ENCODE results near the gene LANCL2.
A peak's percentile ranks its signal among the peaks of the same experiment; 100 is the strongest.

LANCL2 gene

GRCh38 chr7:55365205-55365674, at the start of gene LANCL2:
TSS of gene LANCL2 (plus strand) at chr7:55365337. CDS start at chr7:55366026, 689 bp downstream.
- Mint-ChIP-seq H3K9me3 (no peaks in the 10 kb centered on the region), H3K4me1 (peaks cover 31% of the 10 kb centered on the region), H3K27ac (peak within 1 kb of the TSS; percentile 96), H3K36me3 (peaks cover 6% of the 10 kb centered on the region), H3K4me3 (peak within 1 kb of the TSS; percentile 81), H3K27me3 (peaks cover under 1% of the 10 kb centered on the region)
- ATAC-seq, result peak; percentile 42

DNA sequence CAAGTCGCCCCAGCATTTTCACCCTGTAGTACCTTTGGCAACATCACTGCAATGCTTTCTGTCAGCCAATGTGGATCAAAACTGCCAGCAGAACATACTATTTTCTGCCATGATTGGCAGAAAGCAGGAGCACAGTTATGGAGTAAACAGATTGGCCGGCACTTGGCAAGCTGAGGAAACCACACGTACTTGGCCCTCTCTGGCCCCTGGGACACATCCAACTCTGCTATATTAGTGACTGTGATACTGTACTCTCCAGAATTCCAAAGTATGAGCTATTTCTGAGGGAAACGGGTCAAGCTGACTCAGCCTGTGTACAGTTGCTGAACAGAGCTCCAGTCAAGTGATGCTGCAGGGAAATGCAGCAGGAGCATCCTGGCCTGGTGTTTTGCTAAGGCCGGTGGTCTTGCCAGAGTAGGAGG, 39.8 kb upstream of the LANCL2 start:
- Mint-ChIP-seq H3K27me3 (peaks cover 18% of the 10 kb centered on the region), H3K36me3 (no peaks in the 10 kb centered on the region), H3K9me3 (peaks cover 6% of the 10 kb centered on the region), H3K4me3 (no peak overlapping the region), H3K4me1 (no peaks in the 10 kb centered on the region), H3K27ac (no peak overlapping the region)
- ATAC-seq, result no peak

GRCh38 chr7:55326081-55326835, 38.9 kb upstream of the LANCL2 start:
- Mint-ChIP-seq H3K36me3 (no peaks in the 10 kb centered on the region), H3K27ac (no peak overlapping the region), H3K4me3 (no peak overlapping the region), H3K4me1 (no peaks in the 10 kb centered on the region), H3K9me3 (peaks cover 3% of the 10 kb centered on the region), H3K27me3 (peaks cover 10% of the 10 kb centered on the region)
- no peak for ATAC-seq

GRCh38 chr7:55326945-55327626, 38.1 kb upstream of the LANCL2 start:
- no peak for ATAC-seq
- H3K36me3 Mint-ChIP-seq, result no peaks in the 10 kb centered on the region
- no peaks in the 10 kb centered on the region for H3K9me3 Mint-ChIP-seq
- no peaks in the 10 kb centered on the region for H3K4me1 Mint-ChIP-seq
- H3K27me3 Mint-ChIP-seq, result peaks cover 1% of the 10 kb centered on the region
- no peak overlapping the region for H3K27ac Mint-ChIP-seq
- H3K4me3 Mint-ChIP-seq, result no peak overlapping the region

- Mint-ChIP-seq H3K36me3 (no peaks in the 10 kb centered on the region), H3K4me3 (no peak overlapping the region), H3K27me3 (no peaks in the 10 kb centered on the region), H3K9me3 (no peaks in the 10 kb centered on the region), H3K27ac (no peak overlapping the region), H3K4me1 (no peaks in the 10 kb centered on the region)
- ATAC-seq, result no peak
Observed at GRCh38 chr7:55335151-55335550, 30.0 kb upstream of the LANCL2 start.

GRCh38 chr7:55335786-55336185, 29.4 kb upstream of the LANCL2 start:
- H3K27ac Mint-ChIP-seq, result no peak overlapping the region
- no peak overlapping the region for H3K4me3 Mint-ChIP-seq
- H3K9me3 Mint-ChIP-seq, result no peaks in the 10 kb centered on the region
- no peak for ATAC-seq
- H3K36me3 Mint-ChIP-seq, result no peaks in the 10 kb centered on the region
- H3K27me3 Mint-ChIP-seq, result no peaks in the 10 kb centered on the region
- H3K4me1 Mint-ChIP-seq, result no peaks in the 10 kb centered on the region

GRCh38 chr7:55336540-55336939, 28.6 kb upstream of the LANCL2 start:
- Mint-ChIP-seq H3K36me3 (no peaks in the 10 kb centered on the region), H3K27me3 (no peaks in the 10 kb centered on the region), H3K27ac (no peak overlapping the region), H3K4me3 (no peak overlapping the region), H3K4me1 (no peaks in the 10 kb centered on the region), H3K9me3 (no peaks in the 10 kb centered on the region)
- ATAC-seq, result no peak

- Mint-ChIP-seq H3K27me3 (no peaks in the 10 kb centered on the region), H3K4me3 (no peak overlapping the region), H3K27ac (no peak overlapping the region), H3K36me3 (no peaks in the 10 kb centered on the region), H3K9me3 (no peaks in the 10 kb centered on the region), H3K4me1 (no peaks in the 10 kb centered on the region)
- no peak for ATAC-seq
Observed at GRCh38 chr7:55339033-55340000, 25.8 kb upstream of the LANCL2 start.

DNA sequence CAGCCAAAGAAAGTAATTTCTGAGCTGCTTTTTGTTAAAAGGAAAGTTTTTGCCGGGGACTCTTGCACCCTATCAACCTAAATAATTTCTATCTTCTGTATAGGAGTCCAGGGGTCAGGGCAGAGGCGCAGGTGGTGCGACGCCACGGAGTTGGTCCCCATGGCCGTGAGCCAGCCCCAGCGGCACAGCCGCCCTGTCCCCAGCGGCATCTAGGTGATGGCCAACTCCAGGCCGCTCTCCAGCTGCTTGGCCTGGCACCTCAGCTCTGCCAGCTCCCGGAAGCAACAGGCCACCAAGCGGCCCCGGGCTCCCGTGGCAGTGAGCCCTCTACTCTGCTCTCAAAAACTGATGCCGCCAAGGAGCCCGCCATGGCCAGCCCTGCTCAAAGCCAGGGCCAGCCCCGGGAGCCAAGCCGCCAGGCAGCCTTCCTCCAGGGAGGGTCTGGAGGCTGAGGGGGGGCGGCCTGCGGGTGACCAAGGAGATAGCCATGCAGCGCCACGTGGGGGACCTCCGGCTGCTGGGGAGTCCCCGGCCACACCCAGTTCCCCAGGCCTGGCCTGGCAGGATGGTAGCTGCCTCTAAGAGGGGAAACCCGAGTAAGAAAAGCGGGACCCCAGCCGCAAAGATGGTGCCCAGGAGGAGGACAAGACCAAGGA, 22.8 kb upstream of the LANCL2 start:
- ATAC-seq, result no peak
- H3K36me3 Mint-ChIP-seq, result no peaks in the 10 kb centered on the region

DNA sequence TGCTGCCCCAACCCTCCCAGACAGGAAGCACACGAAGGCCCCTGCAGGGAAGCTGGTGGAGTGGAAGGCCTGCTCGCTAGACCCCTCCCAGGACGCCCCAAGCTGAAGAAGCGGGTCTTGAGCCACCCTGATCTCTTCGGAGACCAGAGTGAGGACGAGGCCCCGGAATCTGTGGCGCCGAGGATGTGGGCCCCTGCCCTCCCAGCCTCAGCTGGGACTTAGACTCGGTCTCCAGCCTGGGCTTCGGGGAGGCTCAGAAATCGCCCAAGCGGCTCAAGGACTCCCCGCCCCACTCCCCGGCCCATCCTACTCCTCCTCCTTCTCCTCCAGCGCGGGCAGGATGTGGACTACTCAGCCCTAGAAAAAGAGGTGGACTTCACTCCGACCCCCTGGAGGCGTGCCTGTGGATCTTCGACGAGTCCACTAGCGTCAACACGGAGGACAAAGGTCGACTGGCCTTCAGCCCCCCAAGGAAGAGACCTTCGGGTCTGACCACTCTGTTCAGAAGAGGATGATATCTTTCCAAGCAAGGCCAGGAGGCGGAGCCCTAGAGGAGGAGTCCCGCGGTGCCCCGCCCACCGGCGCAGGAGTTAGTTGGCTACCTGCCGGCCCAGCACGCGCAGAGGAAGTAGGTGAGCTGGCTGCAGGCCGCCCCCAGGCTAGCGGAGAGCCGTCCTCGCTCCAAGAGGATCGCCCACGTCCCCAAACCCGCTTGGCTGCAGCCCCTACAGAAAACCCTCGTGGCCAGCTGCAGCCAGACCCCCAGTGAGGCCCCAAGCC, 21.9 kb upstream of the LANCL2 start:
- Mint-ChIP-seq H3K9me3 (no peaks in the 10 kb centered on the region), H3K27me3 (peaks cover 22% of the 10 kb centered on the region), H3K4me3 (no peak overlapping the region), H3K36me3 (no peaks in the 10 kb centered on the region), H3K27ac (no peak overlapping the region), H3K4me1 (no peaks in the 10 kb centered on the region)
- ATAC-seq, result no peak

More for the DNA sequence above, 22.8 kb upstream of the LANCL2 start:
- H3K4me3 Mint-ChIP-seq, result no peak overlapping the region
- H3K4me1 Mint-ChIP-seq, result no peaks in the 10 kb centered on the region
- peaks cover 20% of the 10 kb centered on the region for H3K27me3 Mint-ChIP-seq
- H3K9me3 Mint-ChIP-seq, result no peaks in the 10 kb centered on the region
- no peak overlapping the region for H3K27ac Mint-ChIP-seq

DNA sequence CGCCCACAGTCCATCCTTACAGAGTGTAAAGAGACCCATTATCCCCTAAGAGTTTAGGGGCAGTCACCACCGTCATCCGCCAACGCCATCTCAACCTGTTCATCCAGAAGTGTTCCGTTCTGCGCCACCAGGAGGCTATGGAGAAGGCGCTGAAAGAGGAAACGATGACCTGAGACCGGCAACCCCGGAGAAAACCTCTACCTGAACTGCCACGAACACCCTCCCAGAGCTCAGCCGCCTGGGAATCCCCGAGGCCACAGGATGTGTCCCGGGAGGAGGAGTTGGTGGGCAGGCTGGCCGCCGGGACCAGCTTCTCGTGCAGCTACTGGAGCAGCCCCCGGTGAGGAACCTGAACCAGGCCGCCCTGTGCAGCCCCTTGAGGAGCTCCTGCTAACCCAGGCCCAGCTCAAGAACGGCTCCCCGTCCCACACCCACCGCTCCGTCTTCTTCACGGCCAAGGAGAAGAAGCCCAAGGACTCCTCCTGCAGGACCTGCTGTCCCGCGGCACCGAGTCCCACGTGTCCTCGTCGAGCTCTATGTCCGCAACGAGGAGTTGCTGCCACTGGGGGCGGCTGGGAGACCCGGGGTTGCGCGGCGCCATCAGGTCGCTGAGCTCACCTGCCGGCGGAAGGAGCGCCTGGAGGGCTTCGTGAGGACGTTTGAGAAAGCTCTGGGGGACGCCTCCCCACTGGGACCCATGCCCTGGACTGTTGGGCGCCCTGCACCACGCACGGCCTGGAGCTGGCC, 21.1 kb upstream of the LANCL2 start:
- H3K27me3 Mint-ChIP-seq, result peaks cover 22% of the 10 kb centered on the region
- H3K9me3 Mint-ChIP-seq, result no peaks in the 10 kb centered on the region
- no peak overlapping the region for H3K27ac Mint-ChIP-seq
- H3K36me3 Mint-ChIP-seq, result no peaks in the 10 kb centered on the region
- ATAC-seq, result no peak
- no peaks in the 10 kb centered on the region for H3K4me1 Mint-ChIP-seq
- no peak overlapping the region for H3K4me3 Mint-ChIP-seq

- H3K4me1 Mint-ChIP-seq, result no peaks in the 10 kb centered on the region
- no peaks in the 10 kb centered on the region for H3K9me3 Mint-ChIP-seq
- no peak overlapping the region for H3K27ac Mint-ChIP-seq
- H3K4me3 Mint-ChIP-seq, result no peak overlapping the region
- peaks cover 30% of the 10 kb centered on the region for H3K27me3 Mint-ChIP-seq
- ATAC-seq, result peak; percentile 12
- no peaks in the 10 kb centered on the region for H3K36me3 Mint-ChIP-seq
Observed at GRCh38 chr7:55344840-55345239, 20.3 kb upstream of the LANCL2 start.

DNA sequence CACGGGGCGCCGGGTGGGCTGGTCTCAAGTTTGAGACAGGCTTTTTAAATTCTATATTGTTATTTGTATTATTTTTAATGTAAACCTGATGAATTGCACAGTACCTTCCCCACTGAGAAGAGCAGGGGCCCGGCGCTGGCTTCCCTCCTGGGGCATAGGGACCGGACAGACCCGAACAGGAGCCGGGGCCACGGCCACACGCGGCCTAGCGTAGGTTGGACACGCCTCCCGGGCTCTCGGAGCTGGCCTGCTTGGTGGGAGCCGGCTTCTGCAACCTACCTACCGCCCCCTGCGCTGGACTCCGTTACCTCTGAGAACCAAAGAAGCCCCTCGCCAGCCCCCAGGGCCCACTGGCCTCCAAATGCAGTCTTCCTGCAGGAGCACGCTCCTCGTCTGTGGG, 19.8 kb upstream of the LANCL2 start:
- no peak for ATAC-seq
- Mint-ChIP-seq H3K4me1 (no peaks in the 10 kb centered on the region), H3K4me3 (no peak overlapping the region), H3K27me3 (peaks cover 35% of the 10 kb centered on the region), H3K9me3 (no peaks in the 10 kb centered on the region), H3K36me3 (no peaks in the 10 kb centered on the region), H3K27ac (no peak overlapping the region)

All from stimulated activated memory B cell treated with anti-CD40 and anti-IgM and Interleukin-4, amounts not matched to agents 10 μg/mL and 1 μg/mL and 100 μg/mL, for 72 hours (primary cell).